ENCODE data around the gene CNN2.
A peak's percentile ranks its signal among the peaks of the same experiment; 100 is the strongest.
"Not testable (repeated sequence)": the region's sequence is repeated elsewhere in the genome, so short reads cannot be mapped to it uniquely, and the experiment has no call there.

The CNN2 gene

GRCh38 chr19:1012334-1012733, 14.1 kb upstream of the CNN2 start:
- DNase-seq: no peak

- no peak for DNase-seq
Observed at GRCh38 chr19:1013218-1013617, 13.2 kb upstream of the CNN2 start.

- DNase-seq: no peak
Observed at GRCh38 chr19:1014161-1015060, 12.0 kb upstream of the CNN2 start.

- DNase-seq: no peak
Observed at GRCh38 chr19:1015061-1015781, 11.2 kb upstream of the CNN2 start.

- DNase-seq: no peak
Observed at GRCh38 chr19:1015782-1016646, 10.4 kb upstream of the CNN2 start.

- no peak for DNase-seq
Observed at GRCh38 chr19:1016647-1017114, 9.7 kb upstream of the CNN2 start.

GRCh38 chr19:1017115-1017905, 9.1 kb upstream of the CNN2 start:
- no peak for DNase-seq

GRCh38 chr19:1017906-1018305, 8.5 kb upstream of the CNN2 start:
- no peak for DNase-seq

GRCh38 chr19:1018393-1018792, 8.0 kb upstream of the CNN2 start:
- DNase-seq: no peak

- no peak for DNase-seq
Observed at GRCh38 chr19:1018932-1019615, 7.3 kb upstream of the CNN2 start.

GRCh38 chr19:1019616-1019961, 6.8 kb upstream of the CNN2 start:
- DNase-seq: no peak

- DNase-seq: no peak
Observed at GRCh38 chr19:1019980-1020867, 6.2 kb upstream of the CNN2 start.

GRCh38 chr19:1020868-1021425, 5.5 kb upstream of the CNN2 start, which contains the start of gene TMEM259:
TMEM259 (minus strand) TSS chr19:1021123; CDS start chr19:1020996, 127 bp downstream.
- peak; percentile 91 to 97 (median 96) for DNase-seq

- not testable (repeated sequence) for DNase-seq
Observed at GRCh38 chr19:1023883-1024188, 2.6 kb upstream of the CNN2 start.

GRCh38 chr19:1025080-1025479, 1.3 kb upstream of the CNN2 start:
- not testable (repeated sequence) for DNase-seq

GRCh38 chr19:1026783-1027649, 608 bp downstream of the CNN2 start:
- DNase-seq: no peak

- no peak for DNase-seq
Observed at GRCh38 chr19:1027650-1028061, 1.2 kb downstream of the CNN2 start.

GRCh38 chr19:1028062-1028926, 1.9 kb downstream of the CNN2 start:
- peak in 3 of 4 experiments; percentile 32 to 74 (median 64) for DNase-seq

All from activated CD4-positive, CD25-positive, alpha-beta regulatory T cell (primary cell).